Jurkat, Clone E6-1 (cell line): ENCODE data around the gene IL1RAPL1.

Experiments used
- DNase-seq: peaks from one replicate; pipeline ENCODE4 v3.0.0-alpha.2; 2011; ENCODE audit warnings: low read depth, low spot score
- H3K4me3 ChIP-seq: 2 replicates; pipeline ENCODE4 v1.5.1; 2011; ENCODE audit warnings: mild to moderate bottlenecking, low read length, control low read depth, moderate library complexity

The IL1RAPL1 gene

GRCh38 chrX:29531336-29531735, 944.1 kb downstream of the IL1RAPL1 start:
- DNase-seq, result no peak
- no peak overlapping the region for H3K4me3 ChIP-seq

DNA sequence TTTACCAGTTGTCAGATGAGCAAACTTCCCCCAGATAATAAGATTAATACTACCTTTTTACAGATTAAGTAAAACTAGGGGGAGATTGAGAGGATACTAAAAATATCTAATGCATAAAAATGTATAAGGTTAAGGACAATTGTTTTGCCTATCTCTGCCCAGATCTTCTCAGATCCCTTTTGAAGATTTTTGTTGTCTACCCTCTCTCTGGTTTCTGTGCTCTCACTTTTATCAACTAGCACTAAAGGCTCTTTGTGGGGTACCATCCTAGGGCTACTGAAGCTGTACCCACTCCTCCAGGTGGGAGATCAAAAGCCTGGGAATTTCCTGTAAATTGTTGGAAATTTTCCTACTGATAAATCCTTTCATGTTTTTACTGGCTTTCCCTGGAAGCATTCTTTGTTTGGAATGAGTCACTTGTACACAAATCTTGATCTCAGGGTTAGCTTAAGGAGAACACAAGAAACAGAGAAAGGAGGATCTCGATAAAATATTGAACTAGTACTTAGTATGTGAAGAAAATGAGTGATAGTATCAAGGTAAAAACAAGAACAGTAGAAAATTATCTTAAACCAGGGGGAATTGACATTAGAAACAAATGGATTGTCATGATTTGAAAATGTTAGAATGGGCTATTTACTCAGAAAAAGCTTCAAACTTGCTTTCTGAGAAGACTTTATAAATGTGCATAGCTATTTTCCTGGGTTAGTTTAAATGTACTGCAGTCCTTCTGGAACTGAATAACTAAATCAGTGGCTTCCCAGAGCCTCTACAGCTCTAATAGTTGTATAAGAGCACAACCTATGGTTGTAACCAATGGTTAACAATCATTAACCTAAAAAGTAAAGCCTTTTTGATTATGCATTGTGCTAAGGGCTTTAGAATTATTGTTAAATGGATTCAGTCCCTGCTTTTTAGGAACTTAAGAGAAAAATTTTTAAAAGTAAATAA, 948.2 kb downstream of the IL1RAPL1 start:
- DNase-seq, result no peak

GRCh38 chrX:29541038-29541437, 953.8 kb downstream of the IL1RAPL1 start:
- no peak overlapping the region for H3K4me3 ChIP-seq
- DNase-seq, result no peak

More for the DNA sequence above, 948.2 kb downstream of the IL1RAPL1 start:
- no peak overlapping the region for H3K4me3 ChIP-seq

GRCh38 chrX:29542152-29542551, 954.9 kb downstream of the IL1RAPL1 start:
- no peak for DNase-seq
- H3K4me3 ChIP-seq, result no peak overlapping the region

DNA sequence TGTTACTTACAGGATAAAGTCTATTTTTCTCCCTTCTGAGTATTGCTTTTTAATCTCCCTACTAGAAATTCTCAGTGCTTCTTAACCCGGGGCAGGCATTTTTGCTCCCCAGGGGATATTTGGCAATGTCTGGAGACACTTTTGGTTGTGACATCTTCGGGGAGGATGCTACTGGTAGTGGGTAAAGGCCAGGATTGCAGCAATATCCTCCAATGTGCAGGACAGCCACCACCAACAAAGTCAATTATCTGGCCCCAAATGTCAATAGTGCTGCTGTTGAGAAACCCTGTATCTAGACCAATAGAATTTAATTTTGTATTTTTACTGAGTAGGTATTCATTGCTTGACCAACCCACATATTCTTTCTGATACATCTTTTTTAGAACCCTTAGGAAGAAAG, 958.6 kb downstream of the IL1RAPL1 start:
- no peak for DNase-seq
- H3K4me3 ChIP-seq, result no peak overlapping the region

DNA sequence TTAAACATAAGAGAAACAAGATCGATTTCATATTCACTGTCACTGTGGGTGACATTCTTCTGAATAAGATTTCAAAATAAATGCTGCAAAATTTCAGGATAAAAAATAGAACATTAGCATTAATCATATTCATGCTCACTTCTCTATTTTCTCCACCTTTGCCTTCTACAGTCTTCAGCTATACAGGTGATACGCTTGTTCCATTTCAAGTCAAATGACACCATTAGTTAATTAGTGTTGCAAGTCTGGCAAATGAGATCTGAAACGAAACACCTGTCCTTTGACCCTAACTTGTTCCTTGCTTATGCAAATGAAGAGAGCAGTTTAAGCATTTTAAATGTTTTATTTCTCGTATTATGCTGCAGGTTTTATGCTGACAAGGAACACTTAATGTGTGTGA, 960.6 kb downstream of the IL1RAPL1 start:
- H3K4me3 ChIP-seq, result no peak overlapping the region
- DNase-seq, result no peak

GRCh38 chrX:29553542-29553941, 966.3 kb downstream of the IL1RAPL1 start:
- no peak overlapping the region for H3K4me3 ChIP-seq
- no peak for DNase-seq

- DNase-seq, result no peak
- H3K4me3 ChIP-seq, result no peak overlapping the region
Observed at GRCh38 chrX:29555465-29556091, 968.3 kb downstream of the IL1RAPL1 start.

DNA sequence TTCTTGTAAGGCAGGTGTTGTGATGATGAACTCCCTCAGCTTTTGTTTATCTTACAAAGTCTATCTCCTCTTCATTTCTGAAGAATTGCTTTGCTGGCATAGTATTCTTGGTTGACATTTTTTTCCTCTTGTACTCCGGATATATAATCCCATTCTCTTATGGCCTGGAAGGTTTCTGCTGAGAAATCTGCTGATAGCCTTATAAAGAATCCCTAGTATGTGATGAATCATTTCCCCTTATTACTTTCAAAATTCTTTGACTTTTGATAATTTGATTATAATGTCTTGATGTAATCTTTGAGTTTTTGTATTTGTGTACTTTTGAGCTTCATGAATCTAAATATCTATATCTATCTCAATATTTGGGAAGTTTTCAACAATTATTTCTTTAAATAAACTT, 972.8 kb downstream of the IL1RAPL1 start:
- H3K4me3 ChIP-seq, result no peak overlapping the region
- no peak for DNase-seq

DNA sequence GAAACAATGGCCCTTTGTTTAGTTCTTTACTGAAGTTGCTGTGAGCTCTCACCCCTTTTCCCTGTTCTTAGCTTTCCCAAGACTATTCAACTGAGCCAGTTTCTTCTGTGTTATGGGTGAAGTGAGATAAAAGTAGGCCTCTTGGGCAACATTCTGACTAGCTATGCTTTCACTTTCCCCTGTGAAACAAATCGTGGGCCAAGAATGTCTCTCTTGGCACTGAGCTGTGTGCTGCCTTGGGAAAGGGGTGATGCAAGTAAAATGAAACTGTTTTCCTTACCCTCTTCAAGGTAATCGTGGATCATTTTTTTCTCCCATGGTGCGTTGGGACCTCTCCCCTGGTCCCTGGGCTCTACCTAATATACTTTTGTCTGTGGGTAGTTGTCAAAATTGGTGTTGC, 974.2 kb downstream of the IL1RAPL1 start:
- DNase-seq, result no peak
- H3K4me3 ChIP-seq, result no peak overlapping the region

DNA sequence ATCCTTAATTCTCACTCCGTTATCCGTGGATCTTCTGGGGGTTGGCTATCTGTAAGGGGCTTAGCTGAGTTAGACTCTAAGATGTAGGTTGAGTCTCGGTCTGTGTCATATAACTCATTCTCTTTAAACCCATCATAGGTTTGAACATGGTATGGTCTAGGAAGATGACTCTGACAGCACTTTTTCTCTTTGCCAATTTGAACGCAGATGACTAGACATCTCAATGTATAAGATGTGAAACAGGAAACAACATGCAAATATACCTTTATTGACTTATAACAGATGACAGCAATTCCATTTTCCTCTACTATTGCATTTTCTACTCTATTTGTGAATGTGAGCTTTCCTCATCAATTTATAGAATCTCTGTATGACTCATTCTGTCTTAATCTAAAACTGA, 993.3 kb downstream of the IL1RAPL1 start:
- no peak overlapping the region for H3K4me3 ChIP-seq
- DNase-seq, result no peak

DNA sequence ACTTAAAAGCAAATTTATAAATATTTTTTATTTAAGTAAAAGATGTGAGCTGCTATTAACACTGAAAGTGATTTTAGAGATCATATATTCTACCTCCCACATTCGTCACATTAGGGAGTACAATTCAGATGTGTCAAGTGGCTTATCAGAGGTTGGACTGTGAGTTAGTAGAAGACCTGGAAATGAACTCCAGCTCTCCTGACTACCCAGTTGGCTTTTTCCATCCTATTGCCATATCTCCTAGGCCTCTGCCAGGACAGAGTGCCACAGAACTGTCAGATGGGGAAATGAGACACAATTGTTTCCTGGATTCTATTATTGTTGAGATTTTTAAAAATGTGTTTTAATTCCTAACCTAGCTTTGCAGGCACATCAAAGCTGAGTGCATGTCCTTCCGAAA, 994.0 kb downstream of the IL1RAPL1 start:
- no peak for DNase-seq

GRCh38 chrX:29587107-29587506, 999.9 kb downstream of the IL1RAPL1 start:
- DNase-seq, result no peak
- no peak overlapping the region for H3K4me3 ChIP-seq

More for the DNA sequence above, 994.0 kb downstream of the IL1RAPL1 start:
- H3K4me3 ChIP-seq, result no peak overlapping the region

GRCh38 chrX:29590921-29591320, 1003.7 kb downstream of the IL1RAPL1 start:
- no peak overlapping the region for H3K4me3 ChIP-seq
- no peak for DNase-seq

DNA sequence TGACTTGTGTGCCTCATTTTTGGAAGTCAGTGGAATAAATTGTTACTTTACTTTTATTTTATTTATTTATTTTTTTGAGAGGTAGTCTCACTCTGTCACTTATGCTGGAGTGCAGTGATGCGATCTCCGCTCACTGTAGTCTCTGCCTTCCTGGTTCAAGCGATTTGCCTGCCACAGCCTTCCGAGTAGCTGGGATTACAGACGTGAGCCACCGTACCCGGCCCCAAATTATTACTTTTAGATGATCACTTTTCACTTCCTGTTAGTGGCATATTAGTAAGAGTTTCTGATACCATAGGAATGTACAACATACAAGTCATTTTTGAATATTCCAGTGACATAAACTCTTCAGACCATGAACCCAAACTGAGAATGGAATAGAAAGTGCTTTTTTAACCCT, 1017.1 kb downstream of the IL1RAPL1 start:
- no peak for DNase-seq
- no peak overlapping the region for H3K4me3 ChIP-seq

- DNase-seq, result no peak
- H3K4me3 ChIP-seq, result no peak overlapping the region
Observed at GRCh38 chrX:29617276-29617675, 1030.0 kb downstream of the IL1RAPL1 start.

GRCh38 chrX:29617725-29618124, 1030.5 kb downstream of the IL1RAPL1 start:
- no peak for DNase-seq
- no peak overlapping the region for H3K4me3 ChIP-seq

- no peak overlapping the region for H3K4me3 ChIP-seq
- DNase-seq, result no peak
Observed at GRCh38 chrX:29627833-29628232, 1040.6 kb downstream of the IL1RAPL1 start.

DNA sequence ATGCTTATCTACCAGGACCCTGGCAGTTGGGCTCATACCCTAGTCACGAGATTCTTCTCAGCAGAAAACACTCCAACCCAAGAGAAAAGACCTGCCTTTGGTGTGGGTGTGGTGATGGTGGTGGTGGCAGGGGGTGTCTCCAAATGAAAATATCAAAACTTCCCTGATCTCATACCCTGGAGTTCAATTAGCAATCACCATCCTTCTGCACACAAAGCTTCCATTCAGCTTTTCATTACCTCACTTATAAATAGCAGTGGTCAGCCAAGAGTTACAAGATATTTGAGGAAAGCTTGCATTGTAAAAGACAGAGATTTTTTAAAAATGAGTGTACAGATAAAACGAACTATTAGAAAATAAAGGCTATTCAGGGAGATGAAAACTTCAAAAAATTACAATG, 1047.3 kb downstream of the IL1RAPL1 start:
- no peak for DNase-seq
- H3K4me3 ChIP-seq, result no peak overlapping the region

- no peak overlapping the region for H3K4me3 ChIP-seq
- no peak for DNase-seq
Observed at GRCh38 chrX:29636331-29636730, 1049.1 kb downstream of the IL1RAPL1 start.
